Middle frontal gyrus (tissue), 1 donor: ENCODE data around the gene CLDN16.

ENCODE experiments used
- DNase-seq: peaks from one replicate; pipeline ENCODE4 v3.0.0-alpha.2; 2015; ENCODE audit warnings: low spot score; ENCODE audit errors: extremely low spot score

The CLDN16 gene

DNA sequence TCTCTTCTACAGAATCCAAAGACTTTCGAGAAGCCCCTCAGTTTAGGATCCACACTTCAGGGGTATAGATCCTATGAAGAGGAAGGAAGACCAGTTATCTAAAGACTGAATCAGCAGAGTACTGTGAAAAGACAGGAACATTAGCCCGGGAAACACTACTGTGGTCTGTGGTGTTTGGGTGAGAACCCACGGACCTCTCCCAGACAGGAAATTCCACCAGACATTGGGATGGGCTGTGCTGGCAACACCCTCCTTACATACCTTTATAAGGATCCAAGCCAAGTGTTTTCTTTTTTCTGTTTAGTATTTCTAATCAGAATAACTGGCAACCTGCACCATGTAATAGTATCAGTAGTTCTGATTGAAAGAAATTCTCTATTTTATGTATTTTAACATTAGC is 47.7 kb downstream of the CLDN16 start:
- DNase-seq = no peak

DNA sequence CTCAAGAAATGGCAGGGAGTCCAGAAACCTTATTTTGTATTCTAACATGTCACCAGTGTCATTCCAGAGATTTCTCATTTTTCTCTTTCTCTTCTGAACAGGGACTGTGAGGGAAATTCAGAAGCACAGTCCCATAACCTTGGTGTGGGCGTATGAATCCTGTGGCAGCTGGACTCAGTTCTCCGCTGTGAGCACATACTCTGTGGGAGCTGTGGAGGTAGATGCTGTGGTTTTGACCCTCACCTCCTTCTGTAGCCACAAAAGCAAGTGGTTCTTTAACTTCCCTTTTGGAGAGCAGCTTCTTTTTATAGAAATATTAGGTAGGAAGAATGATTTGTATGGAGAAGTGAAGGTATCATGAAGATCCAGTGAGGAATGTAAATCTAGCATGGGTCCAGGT is 48.4 kb downstream of the CLDN16 start:
- DNase-seq = no peak

DNA sequence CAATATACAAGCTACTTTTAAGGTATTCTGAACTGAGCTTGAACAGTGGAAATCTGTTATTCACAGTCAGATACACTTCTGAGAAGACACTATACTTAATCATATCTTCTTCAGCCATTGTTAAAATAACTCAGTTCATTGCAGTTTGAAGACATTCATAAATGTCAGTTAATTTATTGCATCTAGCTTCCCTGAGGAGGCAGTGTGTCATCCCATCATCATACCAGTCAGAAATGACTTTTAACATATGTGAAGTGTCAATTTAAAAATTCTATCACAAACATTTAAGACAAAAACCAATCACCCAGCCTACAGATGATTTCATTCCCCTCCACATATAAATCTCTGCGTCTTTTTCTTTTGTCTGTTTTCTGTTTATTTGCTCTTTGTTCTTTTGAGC is 54.3 kb downstream of the CLDN16 start:
- no peak for DNase-seq

DNA sequence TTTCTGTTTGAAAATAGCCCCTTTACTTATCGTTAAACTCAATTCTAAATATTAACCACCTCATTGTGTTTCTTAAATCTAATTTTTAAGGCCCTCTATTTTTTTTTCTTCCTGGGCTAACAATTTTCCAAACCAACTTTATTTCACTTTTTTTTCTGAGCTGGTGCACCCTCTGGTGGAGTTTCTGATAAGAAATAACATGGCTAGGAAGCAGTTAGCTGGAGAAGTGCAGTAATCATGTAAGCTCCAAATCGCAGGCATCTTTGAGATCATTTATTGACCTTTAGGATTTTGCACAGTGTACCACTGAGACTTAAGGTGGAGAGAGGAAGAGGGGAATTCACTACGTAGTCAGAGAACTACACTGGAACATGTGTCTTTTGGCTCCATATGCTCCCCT is 55.3 kb downstream of the CLDN16 start:
- DNase-seq = no peak

DNA sequence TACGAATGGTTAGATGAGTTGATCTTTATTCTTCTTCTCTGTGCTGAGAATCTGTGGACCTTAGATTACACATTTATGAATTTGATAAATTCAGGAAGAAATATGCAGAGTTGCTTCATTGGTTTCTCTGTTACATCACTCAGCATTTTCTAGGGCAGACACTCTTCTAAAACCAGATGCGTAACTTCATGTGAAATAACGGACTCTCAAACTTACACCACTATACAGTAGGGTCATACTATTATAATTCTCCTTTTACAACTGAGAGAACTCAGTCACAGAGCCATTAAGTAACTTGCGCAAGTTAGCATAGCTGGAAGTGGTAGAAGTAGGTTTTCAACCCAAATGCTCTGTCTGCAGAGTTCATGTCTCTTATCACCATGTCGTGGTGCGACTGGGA is 56.0 kb downstream of the CLDN16 start:
- no peak for DNase-seq

DNA sequence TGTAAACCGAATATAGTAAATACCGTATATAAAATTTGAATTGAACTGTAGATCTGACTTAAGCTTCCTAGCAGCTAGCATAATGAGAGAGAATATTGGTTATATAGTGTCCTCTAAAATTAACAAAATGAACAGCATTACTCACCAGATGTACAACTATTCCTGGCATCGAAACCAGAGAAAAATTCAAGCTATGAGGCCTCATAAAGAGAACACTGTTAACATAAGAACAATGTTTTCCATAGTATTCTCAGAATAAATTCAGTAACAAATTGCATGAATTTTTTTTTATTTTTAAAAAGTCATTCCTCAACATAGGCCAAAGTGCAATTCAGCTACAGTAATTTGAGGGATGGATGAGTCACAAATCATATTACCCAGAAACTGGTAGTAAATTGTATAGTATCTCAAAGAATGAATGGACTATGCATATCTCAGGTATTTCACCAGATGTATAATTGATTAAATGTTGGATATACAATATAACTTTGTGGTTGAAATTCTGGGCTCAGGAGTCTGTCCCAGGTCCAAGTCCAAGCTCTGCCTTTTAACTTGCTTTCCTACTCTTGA is 56.7 kb downstream of the CLDN16 start:
- no peak for DNase-seq

DNA sequence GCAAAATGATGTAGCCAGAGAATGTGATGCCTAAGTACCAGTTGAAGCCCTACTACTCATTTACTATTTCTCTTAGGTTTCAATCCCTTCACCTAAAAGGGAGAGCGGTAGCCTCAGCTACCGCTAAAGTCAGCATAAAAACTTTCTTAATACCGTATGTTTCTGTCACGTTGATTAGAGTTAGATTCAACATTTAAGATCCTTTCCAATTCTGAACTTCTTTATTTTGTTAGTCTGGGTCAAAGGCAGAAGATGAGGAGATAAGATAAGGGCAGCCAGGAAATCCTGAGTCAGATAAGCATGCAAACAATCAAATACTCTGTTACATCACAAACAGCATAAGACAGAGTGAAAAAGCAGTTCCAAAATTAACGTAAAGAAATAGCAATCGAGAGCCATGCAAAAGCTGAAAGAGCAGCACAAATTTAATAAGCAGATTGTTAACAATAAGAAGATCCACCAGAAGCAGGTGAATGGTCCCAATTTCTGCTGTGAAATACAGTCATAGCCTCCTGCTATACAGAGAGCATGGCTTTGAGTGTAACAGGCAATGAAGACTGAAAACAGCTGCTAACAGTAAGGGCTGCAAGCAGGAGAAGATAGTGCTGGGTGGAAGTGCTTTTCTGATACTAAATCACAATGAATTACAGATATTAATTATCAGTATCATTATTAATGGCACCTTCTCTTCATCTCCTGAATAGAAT is 58.8 kb downstream of the CLDN16 start:
- DNase-seq = no peak

DNA sequence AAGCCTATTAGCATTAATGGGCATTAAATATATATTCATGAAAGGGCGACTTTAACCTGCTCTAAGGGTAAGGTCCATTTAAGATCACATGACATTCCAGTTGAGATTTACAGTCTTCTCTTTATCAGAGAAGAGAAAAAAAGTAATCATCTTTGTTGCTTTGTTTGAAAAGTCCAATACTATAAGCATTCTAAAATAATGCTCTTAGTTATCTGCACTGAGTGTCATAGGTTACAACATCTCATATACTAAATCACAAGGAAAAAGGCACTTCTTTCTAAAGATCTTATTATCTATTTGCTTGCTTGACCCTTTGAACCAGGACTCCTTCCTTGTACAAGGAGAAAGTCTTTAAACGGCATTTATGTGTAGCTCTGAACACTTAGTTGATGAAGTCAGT is 60.3 kb downstream of the CLDN16 start:
- DNase-seq = no peak

DNA sequence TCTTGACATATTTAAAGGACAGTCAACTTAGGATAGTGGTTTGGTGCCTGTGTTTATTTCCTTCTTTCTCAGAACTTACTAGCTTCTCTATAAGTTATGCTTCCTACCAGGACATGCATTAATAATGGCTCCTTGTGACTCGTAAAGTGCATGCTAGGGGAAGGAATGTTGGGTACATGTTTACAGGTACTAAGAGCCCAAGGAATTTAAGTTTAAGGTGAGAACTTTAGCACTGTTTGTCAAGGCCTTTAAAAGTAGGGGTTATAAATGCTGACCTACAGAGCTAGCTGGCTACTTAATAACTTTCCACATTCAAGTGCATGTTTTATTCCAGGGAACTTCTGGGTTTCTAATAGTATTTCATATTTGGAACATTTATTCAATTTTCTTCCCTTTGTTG is 61.8 kb downstream of the CLDN16 start, which contains the start of gene TMEM207:
Gene TMEM207, minus strand, starts transcription at position 101 of the 400 bp plus-strand sequence. Its CDS starts 92 bp downstream, at position 9.
- no peak for DNase-seq

DNA sequence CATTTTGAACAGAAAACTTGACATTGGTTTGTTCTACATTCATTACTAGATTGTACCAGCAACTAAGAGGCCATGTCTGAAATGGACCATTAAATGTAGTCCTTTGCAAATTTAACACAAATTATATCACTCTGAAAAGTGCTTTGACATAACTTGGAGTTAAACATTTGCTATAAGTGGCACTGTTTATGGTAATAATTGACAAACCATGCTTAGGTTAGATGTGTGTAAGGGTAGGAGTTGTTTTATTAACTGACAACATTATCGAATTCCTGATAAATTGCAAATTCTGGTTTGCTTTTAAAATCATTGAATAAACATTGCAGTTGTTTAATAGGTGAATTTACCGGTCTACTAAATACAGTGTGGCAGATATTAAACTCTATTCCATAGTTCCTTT is 67.9 kb downstream of the CLDN16 start:
- no peak for DNase-seq

DNA sequence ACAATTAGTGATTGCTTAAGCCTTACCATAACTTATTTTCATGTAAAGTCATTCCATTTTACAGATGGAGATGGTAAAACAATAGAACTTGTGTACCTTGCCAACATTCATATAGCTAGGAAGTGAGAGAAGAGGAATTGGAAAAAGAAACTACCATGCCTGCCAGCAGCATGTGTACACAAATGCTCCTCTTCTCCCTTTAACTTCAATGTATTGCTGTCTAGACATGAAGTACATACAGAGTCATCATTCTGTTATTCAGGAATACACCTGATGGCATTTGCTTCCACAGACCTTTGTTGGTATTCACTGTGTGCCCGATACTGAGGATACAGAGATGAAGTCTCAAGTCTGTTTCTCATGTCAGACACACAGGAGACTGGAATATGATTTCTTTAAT is 68.8 kb downstream of the CLDN16 start:
- DNase-seq = no peak

DNA sequence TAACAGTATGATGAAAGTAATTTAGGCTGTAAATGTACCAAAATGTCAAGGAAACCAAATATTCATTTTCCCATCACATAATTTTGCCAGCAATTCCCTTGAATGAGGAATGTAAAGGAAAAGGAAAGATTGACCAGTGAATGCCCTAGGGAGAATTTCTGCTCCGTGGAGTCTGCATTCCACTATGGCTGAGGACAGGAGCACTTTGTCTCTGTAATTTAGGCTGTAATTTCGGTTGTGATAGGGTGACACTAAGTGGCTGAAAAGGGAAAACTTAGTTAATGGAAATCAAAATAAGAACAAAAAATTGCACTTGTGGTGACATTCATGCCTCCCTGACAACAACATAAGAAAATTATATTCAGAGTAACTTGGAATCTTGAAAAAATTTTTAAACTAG is 70.1 kb downstream of the CLDN16 start:
- no peak for DNase-seq
